EH (cell line): ENCODE data around the gene SREBF1.
"Not testable (repeated sequence)": the region's sequence is repeated elsewhere in the genome, so short reads cannot be mapped to it uniquely, and the experiment has no call there.

Experiments used
- DNase-seq: peaks from one replicate; pipeline ENCODE4 v3.0.0-alpha.2; 2015; ENCODE audit warnings: low read depth

The SREBF1 gene

DNA sequence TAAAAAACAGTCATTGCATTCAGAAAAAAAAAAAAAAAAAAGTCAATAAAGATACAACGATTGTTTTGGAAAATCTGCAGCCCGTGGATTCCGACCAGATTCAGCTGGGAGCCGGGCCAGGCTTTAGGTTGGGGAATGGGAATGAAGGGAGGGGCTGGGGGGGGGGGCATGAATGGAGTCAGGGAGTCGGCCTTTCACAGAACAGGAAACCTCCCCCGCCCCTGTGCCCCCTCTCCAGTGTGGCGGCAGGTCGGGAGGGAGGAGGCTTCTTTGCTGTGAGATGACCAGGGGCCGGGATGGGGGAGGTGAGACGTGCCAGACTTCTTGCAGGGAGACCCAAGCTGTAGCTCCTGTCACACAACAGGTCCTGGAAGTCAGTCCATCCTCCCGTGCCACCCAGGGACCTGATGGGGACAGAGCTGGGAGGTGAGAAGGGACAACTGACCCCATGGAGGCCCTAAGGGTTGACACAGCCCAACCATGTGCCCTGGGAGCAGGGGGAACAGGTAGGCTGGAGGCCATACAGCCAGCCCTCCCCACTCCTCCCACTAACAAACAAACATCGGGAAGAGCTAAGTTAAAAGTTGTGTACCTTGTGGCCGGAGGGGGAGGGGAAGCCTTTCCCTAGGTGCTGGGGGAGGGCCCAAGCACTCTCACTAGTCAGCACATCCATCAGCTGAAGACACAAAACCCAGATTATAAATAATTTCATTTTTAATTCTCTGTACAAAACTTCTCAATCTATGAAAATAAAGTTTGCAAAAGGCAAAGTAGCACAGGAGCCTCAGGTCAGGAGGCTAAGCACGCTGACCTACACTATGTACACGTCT, 25.2 kb downstream of the SREBF1 start:
- DNase-seq = no peak

- DNase-seq = no peak
Observed at GRCh38 chr17:17810895-17811248, 25.9 kb downstream of the SREBF1 start.

DNA sequence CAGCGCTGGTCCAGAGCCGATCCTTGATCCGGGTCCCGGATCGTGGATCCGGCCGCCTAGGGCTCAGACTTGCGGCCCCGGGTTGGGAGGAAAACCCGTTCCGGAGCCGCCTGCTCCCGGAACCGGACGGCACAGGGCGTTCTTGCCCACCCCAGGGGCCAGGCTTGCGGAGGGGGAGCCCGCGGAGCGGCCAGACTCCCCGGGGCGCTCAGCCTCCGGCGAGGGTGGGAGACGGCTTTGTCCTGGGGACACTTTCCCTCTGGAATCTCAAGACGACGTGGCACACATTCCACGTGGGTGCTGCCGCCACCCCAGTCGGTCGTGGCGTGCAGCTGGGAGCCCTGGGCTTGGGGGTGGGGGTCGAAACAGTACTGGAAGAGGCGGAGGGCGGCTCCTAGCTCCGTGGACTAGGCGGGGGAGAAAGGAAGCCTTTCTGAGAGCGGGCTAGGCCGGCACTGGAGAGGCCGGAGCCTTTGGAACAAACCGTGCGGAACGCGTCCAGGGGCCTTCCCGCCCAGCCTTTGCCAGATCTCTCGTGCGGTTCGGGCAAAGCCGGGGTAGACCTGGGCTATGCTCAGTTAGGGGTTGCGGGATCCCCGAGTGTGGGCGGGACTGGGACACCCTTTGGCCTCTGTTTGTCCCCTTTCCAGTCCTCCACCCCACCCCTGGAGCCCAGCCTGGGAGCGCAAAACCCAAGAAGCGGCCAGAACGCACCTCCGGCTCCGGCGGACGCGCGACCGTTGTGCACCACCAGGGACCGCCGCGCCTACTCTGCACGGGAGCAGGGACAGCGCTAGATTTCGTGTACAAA, 26.5 kb downstream of the SREBF1 start:
- DNase-seq = peak; percentile 35

DNA sequence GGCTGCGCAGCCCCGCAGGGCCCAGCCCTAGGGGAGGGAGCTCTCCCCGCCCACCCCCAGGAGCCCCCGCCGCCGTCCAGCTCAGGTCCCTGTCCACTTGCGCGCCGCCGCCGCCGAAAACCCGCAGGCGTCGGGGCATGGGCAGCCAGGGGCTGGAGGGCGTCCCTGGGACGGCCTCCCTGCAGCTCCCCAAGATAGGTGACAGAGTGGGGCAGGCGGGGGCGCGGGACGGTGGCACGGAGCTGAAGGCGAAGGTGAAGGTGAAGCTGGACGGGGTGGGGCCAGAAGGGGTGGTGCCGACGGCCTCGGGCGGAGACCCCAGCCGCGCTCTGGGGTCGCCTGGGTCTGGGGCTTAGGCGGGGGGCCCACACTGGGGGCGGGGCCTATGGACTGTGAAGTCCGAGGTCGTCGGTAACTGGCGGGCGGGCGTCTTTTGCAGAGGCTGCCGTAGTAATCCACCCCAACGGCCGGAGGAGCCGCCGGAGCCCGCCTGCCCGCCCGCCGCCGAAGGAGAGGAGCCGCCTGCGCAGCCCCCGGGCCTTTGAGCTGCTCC, 27.2 kb downstream of the SREBF1 start:
- DNase-seq = no peak

- peak; percentile 56 for DNase-seq
Observed at GRCh38 chr17:17808706-17809432, 27.9 kb downstream of the SREBF1 start.

DNA sequence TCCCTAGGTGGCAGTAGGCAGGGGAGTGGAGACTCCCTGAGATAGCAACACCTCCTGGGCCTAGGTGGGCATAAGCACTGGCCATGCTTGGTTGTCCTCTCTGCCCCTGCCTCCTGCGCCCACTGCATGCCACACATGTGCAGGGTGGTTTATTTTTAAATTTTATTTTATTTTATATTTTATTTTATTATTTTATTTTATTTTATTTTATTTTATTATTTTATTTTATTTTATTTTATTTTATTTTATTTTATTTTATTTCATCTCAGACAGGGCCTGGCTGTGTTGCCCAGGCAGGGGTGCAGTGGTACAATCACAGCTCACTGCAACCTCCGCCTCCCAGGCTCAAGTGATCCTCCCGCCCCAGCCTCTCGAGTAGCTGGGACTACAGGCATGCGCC, 28.6 kb downstream of the SREBF1 start:
- DNase-seq = not testable (repeated sequence)

DNA sequence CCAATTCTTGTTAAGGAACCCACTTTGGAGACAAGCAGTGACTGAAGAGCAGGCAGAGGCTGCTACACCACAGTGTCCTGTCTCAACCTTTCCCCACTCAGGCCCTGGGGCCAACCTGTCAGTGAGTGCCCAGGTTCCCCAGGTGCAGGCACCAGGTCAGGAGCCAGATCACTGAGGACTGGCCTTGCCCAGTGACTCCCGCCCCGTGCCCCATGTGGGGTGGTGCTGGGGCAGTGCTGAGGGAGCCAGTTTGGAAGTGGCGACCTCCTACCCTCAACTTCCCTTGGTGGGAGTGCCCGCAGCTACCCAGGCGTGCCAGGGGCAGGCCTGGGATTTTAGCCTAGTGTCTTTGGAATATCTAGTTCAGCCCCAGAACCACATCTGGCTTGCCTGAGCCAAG, 29.3 kb downstream of the SREBF1 start:
- no peak for DNase-seq

- no peak for DNase-seq
Observed at GRCh38 chr17:17806611-17807274, 30.0 kb downstream of the SREBF1 start.

DNA sequence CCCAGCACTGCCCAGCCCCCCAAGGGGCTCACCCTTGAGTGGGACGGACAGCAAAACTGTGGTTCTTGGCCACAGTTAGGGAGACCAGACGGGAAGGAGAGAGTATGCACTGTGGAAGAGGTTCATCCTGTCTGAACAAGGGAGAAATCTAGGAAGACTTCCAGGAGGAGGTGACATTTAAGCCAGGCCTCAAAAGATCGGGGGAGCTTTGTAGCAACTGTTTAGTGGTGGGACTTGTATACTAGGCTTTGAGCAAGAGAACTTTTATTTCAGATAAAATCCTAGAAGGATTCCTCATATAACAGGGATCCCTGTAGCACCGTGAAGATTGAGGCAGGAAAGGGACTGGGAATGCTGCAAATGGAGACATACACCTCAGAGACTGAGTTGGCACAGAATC, 30.8 kb downstream of the SREBF1 start:
- DNase-seq = no peak

- DNase-seq = peak; percentile 43
Observed at GRCh38 chr17:17805575-17805974, 31.2 kb downstream of the SREBF1 start.

GRCh38 chr17:17804007-17804406, 32.8 kb downstream of the SREBF1 start:
- DNase-seq = no peak

DNA sequence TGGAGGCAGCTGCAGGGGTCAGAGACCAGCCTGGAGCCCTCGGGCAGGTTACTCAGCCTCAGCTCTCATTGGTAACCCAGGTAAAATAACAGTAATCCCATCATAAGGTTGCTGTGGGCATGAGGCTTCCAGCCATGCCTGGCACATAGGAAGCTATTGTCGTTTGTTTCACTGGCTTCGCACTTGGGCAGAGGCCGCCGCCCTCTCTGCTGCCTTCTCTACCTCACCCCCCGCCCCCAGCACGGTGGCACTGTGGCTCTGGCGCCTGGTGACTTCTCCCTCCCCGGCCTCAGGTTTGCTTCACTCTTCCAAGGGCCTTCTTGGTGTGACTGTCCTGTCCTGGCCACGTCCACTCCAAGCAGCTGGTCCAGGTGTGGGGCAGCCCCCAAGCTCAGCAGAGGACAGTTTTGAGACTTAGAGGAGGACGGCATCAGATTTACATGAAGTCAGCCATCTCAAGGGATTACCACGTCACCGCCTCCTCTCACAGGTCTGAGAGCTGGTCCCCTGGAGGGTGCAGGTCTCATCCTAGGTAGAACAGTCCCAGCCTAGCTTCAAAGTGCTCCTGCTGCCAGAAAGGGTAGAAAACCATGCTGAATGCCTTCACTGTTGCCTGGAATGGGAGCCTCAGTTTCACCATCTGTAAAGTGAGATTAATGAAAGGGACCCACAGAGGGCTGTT, 34.8 kb downstream of the SREBF1 start:
- no peak for DNase-seq

GRCh38 chr17:17800504-17801021, 36.2 kb downstream of the SREBF1 start:
- DNase-seq = no peak

DNA sequence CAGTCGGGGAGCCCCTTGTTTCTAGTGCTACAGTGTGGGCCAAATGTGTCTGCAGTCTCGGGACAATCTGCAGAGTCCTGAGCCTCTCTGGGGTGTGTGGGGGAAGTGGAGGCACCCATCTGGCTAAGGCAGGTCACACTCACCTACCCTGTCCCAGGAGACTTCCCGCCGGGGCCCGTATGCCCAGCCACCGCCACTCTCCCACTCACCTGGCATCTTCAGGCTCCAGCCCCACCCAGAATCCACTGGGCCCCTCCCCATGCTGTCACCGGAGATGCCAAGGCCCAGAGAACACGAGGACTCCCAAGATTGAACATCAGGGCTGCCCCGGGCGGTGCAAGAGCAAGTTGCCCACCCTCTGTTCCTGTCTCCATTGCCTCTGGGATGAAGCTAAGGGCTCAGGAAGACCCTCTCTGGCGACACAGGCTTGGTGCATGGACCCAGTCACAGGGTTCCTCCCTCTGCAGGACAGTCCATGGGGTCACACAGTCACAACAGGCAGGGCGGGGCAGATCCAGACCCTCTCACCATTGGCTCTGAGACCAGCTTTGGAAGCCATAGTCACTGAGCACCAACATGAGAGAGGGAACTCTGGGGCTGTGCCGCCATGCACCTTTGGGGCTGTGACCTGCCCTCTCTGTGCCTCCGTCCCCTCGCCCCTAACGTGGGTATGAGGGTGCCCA, 38.1 kb downstream of the SREBF1 start:
- no peak for DNase-seq

DNA sequence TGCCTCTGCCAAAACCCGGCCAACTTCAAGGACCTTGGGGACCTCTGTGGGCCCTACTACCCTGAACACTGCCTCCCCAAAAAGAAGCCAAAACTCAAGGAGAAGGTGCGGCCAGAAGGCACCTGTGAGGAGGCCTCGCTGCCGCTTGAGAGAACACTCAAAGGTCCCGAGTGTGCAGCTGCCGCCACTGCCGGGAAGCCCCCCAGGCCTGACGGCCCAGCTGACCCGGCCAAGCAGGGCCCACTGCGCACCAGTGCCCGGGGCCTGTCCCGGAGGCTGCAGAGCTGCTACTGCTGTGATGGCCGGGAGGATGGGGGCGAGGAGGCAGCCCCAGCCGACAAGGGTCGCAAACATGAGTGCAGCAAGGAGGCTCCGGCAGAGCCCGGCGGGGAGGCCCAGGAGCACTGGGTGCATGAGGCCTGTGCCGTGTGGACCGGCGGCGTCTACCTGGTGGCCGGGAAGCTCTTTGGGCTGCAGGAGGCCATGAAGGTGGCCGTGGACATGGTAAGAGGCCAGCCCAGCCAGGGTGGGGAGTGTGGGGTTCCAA, 38.7 kb downstream of the SREBF1 start:
- DNase-seq = no peak

DNA sequence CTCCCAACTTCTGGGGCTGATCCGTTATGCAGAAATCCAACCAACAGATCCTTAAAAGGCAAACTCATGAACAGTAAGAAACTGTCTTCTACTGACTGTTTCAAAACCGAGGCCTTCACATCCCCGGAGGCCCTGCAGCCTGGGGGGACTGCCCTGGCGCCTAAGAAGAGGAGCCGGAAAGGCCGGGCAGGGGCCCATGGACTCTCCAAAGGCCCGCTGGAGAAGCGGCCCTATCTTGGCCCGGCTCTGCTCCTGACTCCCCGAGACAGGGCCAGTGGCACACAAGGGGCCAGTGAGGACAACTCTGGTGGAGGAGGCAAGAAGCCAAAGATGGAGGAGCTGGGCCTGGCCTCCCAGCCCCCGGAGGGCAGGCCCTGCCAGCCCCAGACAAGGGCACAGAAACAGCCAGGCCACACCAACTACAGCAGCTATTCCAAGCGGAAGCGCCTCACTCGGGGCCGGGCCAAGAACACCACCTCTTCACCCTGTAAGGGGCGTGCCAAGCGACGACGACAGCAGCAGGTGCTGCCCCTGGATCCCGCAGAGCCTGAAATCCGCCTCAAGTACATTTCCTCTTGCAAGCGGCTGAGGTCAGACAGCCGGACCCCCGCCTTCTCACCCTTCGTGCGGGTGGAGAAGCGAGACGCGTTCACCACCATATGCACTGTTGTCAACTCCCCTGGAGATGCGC, 39.5 kb downstream of the SREBF1 start:
- DNase-seq = no peak

- no peak for DNase-seq
Observed at GRCh38 chr17:17796787-17797061, 40.1 kb downstream of the SREBF1 start.

DNA sequence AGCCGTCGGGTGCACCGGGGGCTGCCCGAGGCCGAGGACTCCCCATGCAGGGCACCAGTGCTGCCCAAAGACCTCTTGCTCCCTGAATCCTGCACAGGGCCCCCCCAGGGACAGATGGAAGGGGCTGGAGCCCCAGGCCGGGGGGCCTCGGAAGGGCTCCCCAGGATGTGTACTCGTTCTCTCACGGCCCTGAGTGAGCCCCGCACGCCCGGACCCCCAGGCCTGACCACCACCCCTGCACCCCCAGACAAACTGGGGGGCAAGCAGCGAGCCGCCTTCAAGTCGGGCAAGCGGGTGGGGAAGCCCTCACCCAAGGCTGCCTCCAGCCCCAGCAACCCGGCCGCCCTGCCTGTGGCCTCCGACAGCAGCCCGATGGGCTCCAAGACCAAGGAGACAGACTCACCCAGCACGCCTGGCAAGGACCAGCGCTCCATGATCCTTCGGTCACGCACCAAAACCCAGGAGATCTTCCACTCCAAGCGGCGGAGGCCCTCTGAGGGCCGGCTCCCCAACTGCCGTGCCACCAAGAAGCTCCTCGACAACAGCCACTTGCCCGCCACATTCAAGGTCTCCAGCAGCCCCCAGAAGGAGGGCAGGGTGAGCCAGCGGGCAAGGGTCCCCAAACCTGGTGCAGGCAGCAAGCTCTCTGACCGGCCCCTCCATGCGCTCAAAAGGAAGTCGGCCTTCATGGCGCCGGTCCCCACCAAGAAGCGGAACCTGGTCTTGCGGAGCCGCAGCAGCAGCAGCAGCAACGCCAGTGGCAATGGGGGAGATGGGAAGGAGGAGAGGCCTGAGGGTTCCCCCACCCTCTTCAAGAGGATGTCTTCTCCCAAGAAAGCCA, 40.6 kb downstream of the SREBF1 start:
- no peak for DNase-seq

- DNase-seq = no peak
Observed at GRCh38 chr17:17795296-17795695, 41.5 kb downstream of the SREBF1 start.
